ENCODE data around the gene NTHL1.

DNA sequence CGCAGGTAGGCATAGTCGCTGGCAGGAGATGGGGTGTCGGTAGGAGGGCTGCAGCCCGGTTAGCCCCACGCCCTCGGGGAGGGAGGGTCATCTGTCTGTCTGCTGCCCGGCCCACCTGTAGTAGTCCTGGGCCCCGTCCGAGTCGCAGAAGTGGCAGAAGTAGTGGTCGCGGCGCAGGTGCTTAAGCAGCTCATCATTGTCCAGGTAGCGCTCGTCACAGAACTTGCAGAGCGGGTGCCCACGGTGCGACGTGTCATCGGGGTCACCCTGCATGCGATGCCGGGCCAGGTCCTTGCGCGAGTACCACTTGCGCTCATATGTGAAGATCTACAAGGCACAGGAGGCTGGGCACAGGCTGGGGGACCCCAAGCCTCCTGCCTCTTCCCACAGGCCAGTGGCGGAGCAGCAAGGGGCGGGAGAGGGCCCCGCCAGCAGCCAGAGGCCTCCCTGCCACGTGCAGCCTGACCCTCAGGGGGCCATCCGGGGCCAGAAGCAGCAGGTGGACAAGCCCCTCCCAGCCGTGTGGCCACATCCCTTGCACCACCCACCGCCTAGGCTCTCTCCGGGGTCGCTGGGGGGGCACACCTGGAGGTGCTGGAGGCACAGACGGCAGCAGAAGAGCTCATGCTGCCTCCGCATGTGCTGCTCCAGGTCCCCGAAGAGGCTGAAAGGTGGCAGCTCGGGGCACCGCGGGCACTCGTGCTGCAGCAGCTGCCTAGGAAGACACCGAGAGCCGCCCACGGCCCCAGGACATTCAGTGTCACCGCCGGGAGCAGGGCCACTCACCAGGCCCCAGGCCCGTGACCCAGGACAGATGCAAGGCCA, 45.0 kb downstream of the NTHL1 start:
- TF ChIP-seq, protein P1, sequence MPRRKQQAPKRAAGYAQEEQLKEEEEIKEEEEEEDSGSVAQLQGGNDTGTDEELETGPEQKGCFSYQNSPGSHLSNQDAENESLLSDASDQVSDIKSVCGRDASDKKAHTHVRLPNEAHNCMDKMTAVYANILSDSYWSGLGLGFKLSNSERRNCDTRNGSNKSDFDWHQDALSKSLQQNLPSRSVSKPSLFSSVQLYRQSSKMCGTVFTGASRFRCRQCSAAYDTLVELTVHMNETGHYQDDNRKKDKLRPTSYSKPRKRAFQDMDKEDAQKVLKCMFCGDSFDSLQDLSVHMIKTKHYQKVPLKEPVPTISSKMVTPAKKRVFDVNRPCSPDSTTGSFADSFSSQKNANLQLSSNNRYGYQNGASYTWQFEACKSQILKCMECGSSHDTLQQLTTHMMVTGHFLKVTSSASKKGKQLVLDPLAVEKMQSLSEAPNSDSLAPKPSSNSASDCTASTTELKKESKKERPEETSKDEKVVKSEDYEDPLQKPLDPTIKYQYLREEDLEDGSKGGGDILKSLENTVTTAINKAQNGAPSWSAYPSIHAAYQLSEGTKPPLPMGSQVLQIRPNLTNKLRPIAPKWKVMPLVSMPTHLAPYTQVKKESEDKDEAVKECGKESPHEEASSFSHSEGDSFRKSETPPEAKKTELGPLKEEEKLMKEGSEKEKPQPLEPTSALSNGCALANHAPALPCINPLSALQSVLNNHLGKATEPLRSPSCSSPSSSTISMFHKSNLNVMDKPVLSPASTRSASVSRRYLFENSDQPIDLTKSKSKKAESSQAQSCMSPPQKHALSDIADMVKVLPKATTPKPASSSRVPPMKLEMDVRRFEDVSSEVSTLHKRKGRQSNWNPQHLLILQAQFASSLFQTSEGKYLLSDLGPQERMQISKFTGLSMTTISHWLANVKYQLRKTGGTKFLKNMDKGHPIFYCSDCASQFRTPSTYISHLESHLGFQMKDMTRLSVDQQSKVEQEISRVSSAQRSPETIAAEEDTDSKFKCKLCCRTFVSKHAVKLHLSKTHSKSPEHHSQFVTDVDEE (CRISPR knock-in tag; IDR thresholded peaks at IDR 0.05) = no peak
- TF ChIP-seq, protein P2, sequence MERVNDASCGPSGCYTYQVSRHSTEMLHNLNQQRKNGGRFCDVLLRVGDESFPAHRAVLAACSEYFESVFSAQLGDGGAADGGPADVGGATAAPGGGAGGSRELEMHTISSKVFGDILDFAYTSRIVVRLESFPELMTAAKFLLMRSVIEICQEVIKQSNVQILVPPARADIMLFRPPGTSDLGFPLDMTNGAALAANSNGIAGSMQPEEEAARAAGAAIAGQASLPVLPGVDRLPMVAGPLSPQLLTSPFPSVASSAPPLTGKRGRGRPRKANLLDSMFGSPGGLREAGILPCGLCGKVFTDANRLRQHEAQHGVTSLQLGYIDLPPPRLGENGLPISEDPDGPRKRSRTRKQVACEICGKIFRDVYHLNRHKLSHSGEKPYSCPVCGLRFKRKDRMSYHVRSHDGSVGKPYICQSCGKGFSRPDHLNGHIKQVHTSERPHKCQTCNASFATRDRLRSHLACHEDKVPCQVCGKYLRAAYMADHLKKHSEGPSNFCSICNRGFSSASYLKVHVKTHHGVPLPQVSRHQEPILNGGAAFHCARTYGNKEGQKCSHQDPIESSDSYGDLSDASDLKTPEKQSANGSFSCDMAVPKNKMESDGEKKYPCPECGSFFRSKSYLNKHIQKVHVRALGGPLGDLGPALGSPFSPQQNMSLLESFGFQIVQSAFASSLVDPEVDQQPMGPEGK (CRISPR knock-in tag; IDR thresholded peaks at IDR 0.05; ENCODE audit: borderline replicate concordance) = no peak
- TF ChIP-seq ZNF70 (CRISPR knock-in tag; IDR thresholded peaks at IDR 0.05) (no peak), ZFP30 (CRISPR knock-in tag; IDR thresholded peaks at IDR 0.05) (no peak), ZFP3 (CRISPR knock-in tag; IDR thresholded peaks at IDR 0.05) (no peak)
- TF ChIP-seq, protein P3, sequence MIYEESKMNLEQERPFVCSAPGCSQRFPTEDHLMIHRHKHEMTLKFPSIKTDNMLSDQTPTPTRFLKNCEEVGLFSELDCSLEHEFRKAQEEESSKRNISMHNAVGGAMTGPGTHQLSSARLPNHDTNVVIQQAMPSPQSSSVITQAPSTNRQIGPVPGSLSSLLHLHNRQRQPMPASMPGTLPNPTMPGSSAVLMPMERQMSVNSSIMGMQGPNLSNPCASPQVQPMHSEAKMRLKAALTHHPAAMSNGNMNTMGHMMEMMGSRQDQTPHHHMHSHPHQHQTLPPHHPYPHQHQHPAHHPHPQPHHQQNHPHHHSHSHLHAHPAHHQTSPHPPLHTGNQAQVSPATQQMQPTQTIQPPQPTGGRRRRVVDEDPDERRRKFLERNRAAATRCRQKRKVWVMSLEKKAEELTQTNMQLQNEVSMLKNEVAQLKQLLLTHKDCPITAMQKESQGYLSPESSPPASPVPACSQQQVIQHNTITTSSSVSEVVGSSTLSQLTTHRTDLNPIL (CRISPR knock-in tag; IDR thresholded peaks at IDR 0.05; ENCODE audit: low read depth) = no peak
